Loucy (cell line): Measurements from ENCODE around the gene CFAP410.

Experiments used
- H2AFZ ChIP-seq: fragments of 200-600 bp; sonication (generic); 2 replicates; pipeline ENCODE4 v1.6.0; 2016; ENCODE audit warnings: antibody characterized with exemption, mild to moderate bottlenecking, low read length, moderate library complexity
- H3F3A ChIP-seq: fragments of 200-600 bp; 2 replicates; pipeline ENCODE4 v1.6.0; 2016; ENCODE audit warnings: antibody characterized with exemption, low read depth, mild to moderate bottlenecking
- H3K27me3 ChIP-seq: fragments of 200-600 bp; sonication (generic); 2 replicates; pipeline ENCODE4 v1.6.1; 2014; ENCODE audit warnings: low read length, mild to moderate bottlenecking; ENCODE audit not compliant: insufficient read depth, poor library complexity, severe bottlenecking
- H3K36me3 ChIP-seq: fragments of 200-600 bp; sonication (generic); 2 replicates; pipeline ENCODE4 v1.6.1; 2016; ENCODE audit warnings: low read length; ENCODE audit not compliant: insufficient read depth
- H3K4me1 ChIP-seq: fragments of 200-600 bp; sonication (generic); 2 replicates; pipeline ENCODE4 v1.5.1; 2014; ENCODE audit warnings: low read length, mild to moderate bottlenecking; ENCODE audit not compliant: insufficient read depth, poor library complexity, severe bottlenecking
- H3K4me2 ChIP-seq: fragments of 200-600 bp; sonication (generic); 2 replicates; pipeline ENCODE4 v1.6.0; 2014; ENCODE audit warnings: antibody characterized with exemption, low read length, low read depth, mild to moderate bottlenecking; ENCODE audit not compliant: poor library complexity, severe bottlenecking
- H3K4me3 ChIP-seq: fragments of 200-600 bp; sonication (generic); 2 replicates; pipeline ENCODE4 v1.5.1; 2014; ENCODE audit warnings: low read length, mild to moderate bottlenecking, mixed read lengths; ENCODE audit not compliant: poor library complexity, severe bottlenecking
- H3K79me2 ChIP-seq: fragments of 200-600 bp; sonication (generic); 2 replicates; pipeline ENCODE4 v1.6.1; 2014; ENCODE audit warnings: low read length; ENCODE audit not compliant: insufficient read depth
- H3K9ac ChIP-seq: fragments of 200-600 bp; sonication (generic); 2 replicates; pipeline ENCODE4 v1.6.0; 2014; ENCODE audit warnings: mild to moderate bottlenecking, low read depth, low read length, moderate library complexity; ENCODE audit not compliant: poor library complexity, severe bottlenecking
- H3K9me2 ChIP-seq: fragments of 200-600 bp; sonication (generic); replicated peaks from 2 replicates; pipeline ENCODE4 v1.6.1; 2016; ENCODE audit warnings: low read depth, low read length, mixed read lengths
- H3K9me3 ChIP-seq: fragments of 200-600 bp; sonication (generic); 2 replicates; pipeline ENCODE4 v1.6.1; 2014; ENCODE audit warnings: mild to moderate bottlenecking, antibody characterized with exemption, low read length, low read depth; ENCODE audit not compliant: insufficient read depth
- H4K20me1 ChIP-seq: fragments of 200-600 bp; sonication (generic); 2 replicates; pipeline ENCODE4 v1.6.0; 2014; ENCODE audit warnings: antibody characterized with exemption, low read length, mild to moderate bottlenecking; ENCODE audit not compliant: insufficient read depth, poor library complexity, severe bottlenecking
- CTCF ChIP-seq: fragments of 200-600 bp; sonication (generic); conservative IDR thresholded peaks from 2 replicates; pipeline ENCODE4 v1.5.1; 2014; ENCODE audit warnings: mild to moderate bottlenecking, antibody characterized with exemption, low read length
- EZH2phosphoT487 ChIP-seq: fragments of 200-600 bp; IDR thresholded peaks from 2 replicates; pipeline ENCODE4 v1.6.1; 2018; ENCODE audit warnings: antibody characterized with exemption, mild to moderate bottlenecking, moderate library complexity, borderline replicate concordance

The CFAP410 gene

GRCh38 chr21:44324106-44324853 is 14.9 kb downstream of the CFAP410 start:
- TF ChIP-seq EZH2phosphoT487 (no peak), CTCF (no peak)
- Histone ChIP-seq H3K9ac (no peak overlapping the region), H3K9me2 (no peaks in the 10 kb centered on the region), H2AFZ (no peak overlapping the region), H3K36me3 (peaks cover 33% of the 10 kb centered on the region; the same call in 1 of the 2 replicates), H3K9me3 (no peaks in the 10 kb centered on the region), H3K79me2 (no peaks in the 10 kb centered on the region), H3K4me3 (no peak overlapping the region), H3F3A (no peaks in the 10 kb centered on the region), H3K4me2 (no peak overlapping the region), H3K27me3 (no peaks in the 10 kb centered on the region), H4K20me1 (no peaks in the 10 kb centered on the region), H3K4me1 (no peaks in the 10 kb centered on the region)

GRCh38 chr21:44323591-44323990 is 15.6 kb downstream of the CFAP410 start:
- no peaks in the 10 kb centered on the region for H3F3A ChIP-seq
- H4K20me1 ChIP-seq = no peaks in the 10 kb centered on the region
- no peaks in the 10 kb centered on the region for H3K9me3 ChIP-seq
- no peak overlapping the region for H3K4me3 ChIP-seq
- no peaks in the 10 kb centered on the region for H3K79me2 ChIP-seq
- H2AFZ ChIP-seq = no peak overlapping the region
- no peak overlapping the region for H3K9ac ChIP-seq
- H3K36me3 ChIP-seq = peaks cover 33% of the 10 kb centered on the region; the same call in 1 of the 2 replicates
- no peak overlapping the region for H3K4me2 ChIP-seq
- TF ChIP-seq EZH2phosphoT487 (no peak), CTCF (no peak)
- H3K4me1 ChIP-seq = no peaks in the 10 kb centered on the region
- no peaks in the 10 kb centered on the region for H3K27me3 ChIP-seq
- no peaks in the 10 kb centered on the region for H3K9me2 ChIP-seq

- no peak overlapping the region for H3K4me3 ChIP-seq
- peaks cover 41% of the 10 kb centered on the region; the same call in 1 of the 2 replicates for H3K36me3 ChIP-seq
- TF ChIP-seq EZH2phosphoT487 = no peak
- TF ChIP-seq CTCF = no peak
- no peaks in the 10 kb centered on the region for H3K9me3 ChIP-seq
- no peaks in the 10 kb centered on the region for H3K4me1 ChIP-seq
- no peak overlapping the region for H3K9ac ChIP-seq
- no peak overlapping the region for H3K4me2 ChIP-seq
- H3K79me2 ChIP-seq = no peaks in the 10 kb centered on the region
- H3F3A ChIP-seq = no peaks in the 10 kb centered on the region
- no peaks in the 10 kb centered on the region for H3K27me3 ChIP-seq
- H3K9me2 ChIP-seq = no peaks in the 10 kb centered on the region
- H2AFZ ChIP-seq = no peak overlapping the region
- H4K20me1 ChIP-seq = no peaks in the 10 kb centered on the region
Measured at GRCh38 chr21:44322621-44323325, 16.4 kb downstream of the CFAP410 start.
